NCI-H345 treated with DMSO at 0.1 percent for 48 hours (cell line): ENCODE measurements around the gene ASTN1.
"Not testable (repeated sequence)": the region's sequence is repeated elsewhere in the genome, so short reads cannot be mapped to it uniquely, and the experiment has no call there.

Source experiments
- DNase-seq: peaks from one replicate; lab custom pipeline; 2025; ENCODE audit not compliant: unreplicated experiment; lab: John Stamatoyannopoulos, UW

ASTN1 gene

GRCh38 chr1:177116941-177117340 is 47.6 kb downstream of the ASTN1 start:
- no peak for DNase-seq

- no peak for DNase-seq
Observed at GRCh38 chr1:177106614-177107365, 57.7 kb downstream of the ASTN1 start.

DNA sequence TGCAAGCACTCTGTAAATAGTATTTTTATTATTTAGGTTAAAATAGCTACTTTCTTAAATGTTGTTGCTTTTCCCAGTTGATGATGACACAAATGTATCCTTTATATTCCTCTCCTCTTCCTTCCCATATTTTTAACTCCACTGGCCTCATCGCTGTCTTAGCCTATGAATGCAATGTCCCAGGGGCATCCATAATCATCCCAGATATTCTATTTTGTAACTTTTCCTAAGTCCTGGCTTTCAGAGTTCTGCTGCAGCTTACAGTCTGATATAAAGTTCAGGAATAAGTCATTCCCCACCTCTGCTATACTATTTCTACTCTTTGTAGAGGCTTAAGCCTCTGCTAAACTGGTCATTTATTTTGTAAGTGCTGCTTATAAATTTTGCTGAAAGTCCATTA is 58.3 kb downstream of the ASTN1 start:
- no peak for DNase-seq

- DNase-seq: no peak
Observed at GRCh38 chr1:177103005-177103852, 61.3 kb downstream of the ASTN1 start.

DNA sequence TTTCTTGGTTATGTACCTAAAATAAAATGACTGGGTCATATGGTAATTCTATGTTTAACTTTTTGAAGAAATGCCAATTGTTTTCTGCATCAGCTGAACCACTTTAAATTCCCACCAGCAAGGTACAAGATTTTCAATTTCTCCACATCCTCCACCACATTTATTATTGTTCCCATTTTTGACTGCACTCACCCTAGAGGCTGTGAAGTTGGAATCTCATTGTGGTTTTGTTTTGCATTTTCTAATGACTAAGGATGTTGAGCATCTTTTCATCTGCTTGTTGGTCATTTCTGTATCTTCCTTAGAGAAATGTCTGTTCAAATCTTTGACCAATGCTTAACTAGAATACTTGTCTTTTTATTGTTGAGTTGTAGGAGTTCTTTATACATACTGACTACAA is 72.5 kb downstream of the ASTN1 start:
- no peak for DNase-seq

DNA sequence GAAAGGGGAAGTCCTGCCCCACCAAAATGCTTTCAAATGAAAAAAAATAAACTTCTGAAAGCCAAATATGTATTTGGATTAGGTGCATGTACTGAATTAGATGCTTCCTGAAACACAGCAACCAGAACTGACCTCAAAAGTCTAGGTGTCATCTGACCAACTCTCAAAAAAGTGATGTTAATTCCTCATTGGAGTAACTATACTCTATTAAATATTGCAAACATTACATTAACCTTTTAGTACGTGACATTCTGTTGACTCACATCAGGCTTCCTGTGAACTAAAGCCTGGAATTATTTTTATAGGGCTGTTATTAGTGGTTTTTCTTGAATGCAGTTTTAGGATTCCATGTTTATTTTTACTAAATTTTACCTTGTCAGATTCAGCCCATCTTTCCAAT is 73.5 kb downstream of the ASTN1 start:
- no peak for DNase-seq

DNA sequence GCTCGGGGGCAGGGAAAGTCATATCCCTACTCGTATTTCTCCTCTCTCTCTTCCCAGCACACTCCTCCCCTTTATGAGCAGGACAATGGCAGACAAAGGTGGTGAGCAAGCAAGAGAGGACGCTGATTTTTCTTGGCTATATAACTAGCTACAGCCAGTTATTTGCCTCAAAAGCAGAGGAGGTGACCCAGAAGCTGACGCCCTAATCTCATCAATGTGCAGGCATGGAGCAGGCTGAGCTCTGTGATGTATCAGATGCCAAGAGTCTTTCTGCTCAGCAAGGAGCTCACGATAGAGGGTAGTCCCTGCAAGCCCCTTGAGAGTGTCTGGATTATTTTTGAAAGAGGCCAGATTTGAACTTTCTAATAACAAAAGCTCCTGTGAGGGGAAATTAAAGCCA is 75.5 kb downstream of the ASTN1 start:
- no peak for DNase-seq

DNA sequence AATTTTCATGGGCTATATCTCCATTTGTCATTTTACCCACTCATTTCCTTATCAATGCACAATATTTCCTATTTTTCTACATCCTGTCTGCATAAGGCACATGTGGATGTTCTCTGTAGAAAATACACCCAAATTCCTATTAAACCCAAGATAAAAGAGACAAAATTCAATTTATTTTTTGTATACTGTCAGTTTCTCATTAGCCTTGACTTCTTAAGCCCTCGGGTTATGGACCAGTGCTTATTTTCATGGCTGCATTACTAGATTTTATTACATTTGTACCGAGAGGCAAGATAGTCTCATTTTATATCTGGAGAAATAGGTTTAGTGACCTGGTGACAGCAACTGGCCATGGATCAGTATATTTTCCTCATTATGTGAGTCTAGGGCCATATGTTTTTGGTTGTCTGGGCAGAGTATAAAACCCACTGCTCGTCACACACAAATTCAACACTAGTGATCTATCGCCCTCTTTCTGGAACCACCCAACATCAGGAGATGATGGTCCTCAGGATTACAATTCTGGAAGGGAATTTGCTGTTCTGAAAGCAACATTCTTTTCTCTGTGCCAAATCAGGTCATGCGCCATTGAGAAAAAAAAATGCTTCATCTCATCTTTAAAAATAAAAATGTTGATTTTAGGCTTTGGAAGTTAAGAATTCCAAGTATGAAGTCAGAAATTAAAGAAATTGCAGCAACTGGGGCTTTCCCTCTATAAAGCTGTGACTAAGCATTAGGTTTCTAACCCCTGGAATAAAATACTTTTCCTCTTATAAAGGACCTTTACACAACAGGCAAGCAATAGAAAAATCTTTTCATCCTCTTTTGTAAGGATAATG is 81.4 kb downstream of the ASTN1 start:
- DNase-seq: no peak

GRCh38 chr1:177080564-177080963 is 83.9 kb downstream of the ASTN1 start:
- no peak for DNase-seq

GRCh38 chr1:177077734-177078499 is 86.6 kb downstream of the ASTN1 start:
- no peak for DNase-seq

GRCh38 chr1:177077006-177077405 is 87.5 kb downstream of the ASTN1 start:
- no peak for DNase-seq

GRCh38 chr1:177074811-177075210 is 89.7 kb downstream of the ASTN1 start:
- DNase-seq: not testable (repeated sequence)

- DNase-seq: no peak
Observed at GRCh38 chr1:177069490-177069889, 95.0 kb downstream of the ASTN1 start.

DNA sequence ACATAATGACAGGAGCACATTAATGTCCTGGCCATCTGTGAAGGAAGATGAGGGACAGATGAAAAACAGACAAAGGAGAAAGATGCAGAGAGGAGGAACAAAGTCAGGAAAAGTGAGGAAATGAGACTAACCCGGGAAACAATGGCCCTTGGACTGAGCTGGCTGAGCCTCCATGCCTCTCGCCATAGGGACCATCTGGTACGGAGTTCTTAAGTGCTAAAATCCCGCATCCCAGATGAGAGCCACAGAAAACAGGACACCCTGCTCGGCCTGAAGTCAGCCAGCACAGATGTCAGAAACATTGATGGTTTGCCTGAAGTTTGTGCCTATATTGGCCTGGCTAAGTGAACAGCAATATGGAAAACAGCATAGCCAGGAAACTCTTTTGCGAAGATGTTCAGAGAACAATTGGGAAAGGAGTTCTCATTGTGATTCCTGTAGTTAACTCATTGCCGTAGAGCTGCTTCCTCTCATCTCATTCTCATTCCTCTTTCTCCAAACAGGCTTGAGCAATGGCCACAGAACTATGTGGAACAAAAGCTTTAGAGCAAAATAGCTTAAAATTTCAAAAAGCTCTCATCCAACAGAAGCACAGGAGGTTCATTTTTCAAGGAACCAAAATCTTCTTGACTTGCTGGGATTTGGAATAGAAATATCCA is 96.6 kb downstream of the ASTN1 start:
- no peak for DNase-seq

DNA sequence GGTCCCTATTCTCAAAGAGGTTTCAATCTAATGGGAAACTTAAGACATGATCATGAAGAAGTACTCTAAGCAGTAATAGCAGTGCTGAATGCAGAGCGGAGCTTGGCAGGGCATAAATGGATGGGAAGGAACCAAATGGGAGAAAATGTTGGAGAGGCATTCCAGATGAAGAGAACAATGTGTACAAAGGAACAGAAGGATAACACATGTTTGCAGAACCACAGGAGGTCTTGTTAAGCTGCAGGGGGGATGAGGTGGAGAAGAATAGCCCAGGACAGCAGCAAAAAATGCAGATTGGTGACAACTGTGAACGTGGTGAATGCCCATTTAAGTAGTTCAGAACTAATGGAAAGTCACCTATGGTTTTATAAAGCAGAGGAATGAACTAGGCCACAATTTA is 99.1 kb downstream of the ASTN1 start:
- DNase-seq: peak; percentile 71

GRCh38 chr1:177063648-177064047 is 100.9 kb downstream of the ASTN1 start:
- no peak for DNase-seq

GRCh38 chr1:177054542-177054941 is 110.0 kb downstream of the ASTN1 start:
- DNase-seq: no peak

- DNase-seq: no peak
Observed at GRCh38 chr1:177053648-177054047, 110.9 kb downstream of the ASTN1 start.

DNA sequence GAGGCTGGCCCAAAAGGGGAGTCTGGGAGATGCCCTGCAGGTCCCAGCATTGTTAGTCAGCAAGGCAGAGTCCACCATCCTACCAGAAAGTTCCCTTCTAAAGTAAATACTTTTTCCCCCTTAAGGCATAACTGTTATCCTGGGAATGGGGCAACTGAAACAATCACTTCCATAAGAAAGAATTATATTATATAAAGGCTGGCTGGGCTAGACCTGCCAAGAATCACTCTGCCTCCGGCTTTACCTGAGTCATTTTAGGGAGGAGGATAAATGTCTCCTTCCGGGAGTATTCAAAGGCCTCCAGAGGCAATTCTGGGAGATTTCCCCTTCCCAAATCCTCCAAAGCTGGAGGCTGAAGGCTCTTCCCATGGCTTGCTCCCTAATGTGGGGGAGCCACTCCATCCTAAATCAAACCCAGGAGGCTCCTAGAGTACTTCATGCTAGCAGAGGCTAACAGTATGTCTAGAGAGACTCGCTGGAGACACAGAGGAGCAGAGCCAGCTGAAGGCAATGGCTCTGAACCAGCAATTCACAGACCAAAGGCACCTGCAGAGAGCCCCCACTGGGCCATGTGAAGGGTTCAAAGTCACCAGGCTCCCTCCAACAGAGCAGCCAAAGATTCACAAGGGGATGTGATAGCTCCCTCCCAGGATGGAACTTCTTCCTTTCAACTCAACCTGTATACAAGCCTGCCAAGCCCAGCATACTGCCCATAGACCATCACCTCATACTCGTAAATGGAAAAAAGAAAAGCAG is 116.0 kb downstream of the ASTN1 start:
- DNase-seq: no peak
